NCI-H510A treated with DMSO at 0.1 percent for 48 hours (cell line): ENCODE results near the gene MMP17.
"Not testable (repeated sequence)": the region's sequence is repeated elsewhere in the genome, so short reads cannot be mapped to it uniquely, and the experiment has no call there.

Source experiments
- DNase-seq: peaks from one replicate; lab custom pipeline; 2025; lab: John Stamatoyannopoulos, UW

The MMP17 gene

DNA sequence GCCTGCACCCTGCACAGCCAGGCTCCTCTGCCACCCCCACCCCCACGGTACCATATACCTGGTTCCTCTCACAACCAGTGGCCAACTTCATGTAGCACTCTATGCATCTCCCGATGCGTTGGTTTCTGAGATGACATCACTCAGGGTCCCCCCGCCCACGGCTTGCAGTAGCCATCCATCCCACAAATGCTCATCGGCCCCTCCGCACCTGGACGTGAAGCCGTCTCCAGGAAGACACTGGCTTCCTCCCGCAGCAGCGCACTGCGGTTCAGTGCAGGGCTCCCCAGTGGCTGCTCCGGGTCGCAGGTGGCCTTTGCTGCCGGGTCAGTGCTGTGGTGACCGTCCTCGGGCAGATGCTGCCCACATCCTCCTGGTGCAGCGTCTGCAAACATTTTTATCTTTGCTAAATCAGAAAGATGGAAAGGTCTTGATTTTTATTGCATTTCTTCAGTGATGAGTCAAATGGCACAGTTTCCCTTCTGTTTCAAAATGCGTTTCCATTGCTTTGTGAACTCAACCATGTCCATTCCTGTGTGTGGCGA is 27.5 kb upstream of the MMP17 start:
- no peak for DNase-seq

DNA sequence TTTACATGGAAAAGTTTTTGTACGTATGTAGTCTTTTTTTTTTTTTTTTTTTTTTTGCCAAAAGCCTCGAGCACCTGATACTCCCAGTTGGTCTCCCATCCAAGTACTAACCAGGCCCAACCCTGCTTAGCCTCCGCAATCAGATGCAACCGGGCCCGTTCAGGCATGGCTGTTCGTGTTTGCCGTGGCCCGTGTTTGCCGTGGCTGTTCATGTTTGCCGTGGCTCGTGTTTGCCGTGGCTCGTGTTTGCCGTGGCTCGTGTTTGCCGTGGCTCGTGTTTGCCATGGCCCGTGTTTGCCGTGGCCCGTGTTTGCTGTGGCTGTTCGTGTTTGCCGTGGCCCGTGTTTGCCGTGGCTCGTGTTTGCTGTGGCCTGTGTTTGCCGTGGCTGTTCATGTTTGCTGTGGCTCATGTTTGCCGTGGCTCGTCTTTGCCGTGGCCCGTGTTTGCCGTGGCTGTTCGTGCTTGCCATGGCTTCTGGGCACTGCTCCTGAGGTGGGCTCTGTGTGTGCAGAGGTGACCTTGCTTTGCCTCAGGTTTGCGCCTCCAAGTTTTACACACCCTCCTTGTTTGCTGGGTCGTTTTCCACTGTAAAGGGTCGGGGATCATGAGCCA is 26.8 kb upstream of the MMP17 start:
- no peak for DNase-seq

DNA sequence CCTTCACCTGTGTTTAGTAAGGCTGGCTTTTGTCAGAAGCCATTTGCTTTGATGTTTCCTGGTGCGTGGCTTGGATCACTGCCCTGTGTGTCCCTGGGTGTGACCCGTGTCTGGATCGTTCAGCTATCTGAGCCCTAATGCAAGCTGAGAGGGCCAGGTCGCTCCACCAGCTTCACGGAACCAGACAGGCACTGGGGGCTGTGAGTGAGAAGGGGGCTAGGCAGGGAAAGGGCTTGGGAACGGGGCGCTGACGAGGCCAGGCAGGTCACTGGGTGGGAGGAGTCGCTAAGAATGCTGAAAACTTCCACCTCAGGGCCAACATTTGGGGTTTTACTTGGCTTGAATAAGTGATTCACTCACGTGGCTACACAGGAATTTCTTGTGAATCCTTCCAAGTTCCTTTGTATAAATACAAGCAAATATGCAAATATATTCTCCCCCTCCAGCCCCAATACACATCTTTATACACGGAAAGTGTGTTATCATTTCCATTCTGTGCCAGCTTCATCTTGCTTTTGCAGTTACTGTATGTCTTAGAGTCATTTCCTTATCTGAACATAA is 24.2 kb upstream of the MMP17 start:
- no peak for DNase-seq

DNA sequence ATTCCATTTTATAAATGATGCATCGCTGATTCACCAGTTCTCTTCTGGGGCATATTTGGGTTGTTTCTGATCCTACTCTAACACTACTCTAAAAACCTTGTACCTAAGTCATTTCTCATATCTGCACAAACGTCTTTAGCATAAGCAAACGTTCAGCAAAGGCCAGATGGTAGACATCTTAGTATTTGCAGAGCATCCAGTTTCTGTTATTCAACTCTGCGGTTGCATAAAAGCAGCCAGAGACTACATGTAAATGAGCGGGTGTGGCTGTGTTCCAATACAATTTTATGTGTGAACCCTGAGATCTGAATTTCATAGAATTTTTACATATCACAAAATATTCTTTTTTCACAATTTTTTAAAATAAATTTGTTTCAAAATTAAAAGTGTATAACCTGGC is 22.8 kb upstream of the MMP17 start:
- no peak for DNase-seq

DNA sequence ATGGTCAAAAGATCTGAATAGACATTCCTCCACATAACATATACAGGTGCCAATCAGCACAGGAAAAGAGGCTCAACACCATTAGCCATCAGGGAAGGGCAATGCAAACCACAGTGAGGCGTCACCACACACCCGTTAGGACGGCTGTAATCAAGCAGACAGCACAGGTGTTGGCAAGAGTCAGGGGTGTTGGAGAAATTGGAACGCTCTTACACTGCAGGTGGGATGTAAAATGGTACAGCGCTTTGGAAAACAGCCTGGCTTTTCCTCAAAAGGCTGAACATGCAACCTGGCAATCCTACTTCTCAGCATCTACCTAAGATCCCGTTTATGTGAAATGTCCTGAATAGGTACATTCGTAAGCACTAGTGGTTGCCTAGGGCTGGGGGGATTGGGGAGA is 21.5 kb upstream of the MMP17 start:
- no peak for DNase-seq

DNA sequence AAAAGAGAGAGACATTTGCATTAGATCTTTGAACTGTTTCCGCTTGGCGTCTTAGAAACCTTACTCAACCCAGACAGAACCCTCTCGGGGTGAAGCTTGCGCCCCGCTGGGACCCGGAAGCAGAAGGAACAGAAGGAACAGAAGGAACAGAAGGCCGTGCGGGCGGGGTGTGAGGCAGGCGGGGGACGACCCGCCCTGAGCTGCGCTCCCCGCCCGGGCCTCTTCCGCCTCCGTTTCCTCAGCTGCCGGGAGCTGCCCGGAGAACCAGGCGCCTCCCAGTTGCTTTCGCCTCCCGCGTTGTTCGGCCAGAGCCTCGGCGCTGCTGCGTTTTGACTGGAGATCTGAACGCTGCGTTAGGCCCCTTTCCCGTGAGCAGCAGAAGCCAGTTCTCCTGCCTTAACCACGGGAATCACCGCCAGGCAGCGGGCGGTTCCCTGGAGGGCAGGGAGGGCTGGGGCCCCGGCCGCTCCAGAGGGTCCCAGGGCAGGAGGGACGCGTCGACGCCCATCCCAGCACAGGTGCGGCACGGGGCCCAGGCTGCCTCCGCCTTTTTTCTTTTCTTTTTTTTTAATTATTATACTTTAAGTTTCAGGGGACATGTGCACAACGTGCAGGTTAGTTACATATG is 19.3 kb upstream of the MMP17 start:
- DNase-seq = peak; percentile 5

DNA sequence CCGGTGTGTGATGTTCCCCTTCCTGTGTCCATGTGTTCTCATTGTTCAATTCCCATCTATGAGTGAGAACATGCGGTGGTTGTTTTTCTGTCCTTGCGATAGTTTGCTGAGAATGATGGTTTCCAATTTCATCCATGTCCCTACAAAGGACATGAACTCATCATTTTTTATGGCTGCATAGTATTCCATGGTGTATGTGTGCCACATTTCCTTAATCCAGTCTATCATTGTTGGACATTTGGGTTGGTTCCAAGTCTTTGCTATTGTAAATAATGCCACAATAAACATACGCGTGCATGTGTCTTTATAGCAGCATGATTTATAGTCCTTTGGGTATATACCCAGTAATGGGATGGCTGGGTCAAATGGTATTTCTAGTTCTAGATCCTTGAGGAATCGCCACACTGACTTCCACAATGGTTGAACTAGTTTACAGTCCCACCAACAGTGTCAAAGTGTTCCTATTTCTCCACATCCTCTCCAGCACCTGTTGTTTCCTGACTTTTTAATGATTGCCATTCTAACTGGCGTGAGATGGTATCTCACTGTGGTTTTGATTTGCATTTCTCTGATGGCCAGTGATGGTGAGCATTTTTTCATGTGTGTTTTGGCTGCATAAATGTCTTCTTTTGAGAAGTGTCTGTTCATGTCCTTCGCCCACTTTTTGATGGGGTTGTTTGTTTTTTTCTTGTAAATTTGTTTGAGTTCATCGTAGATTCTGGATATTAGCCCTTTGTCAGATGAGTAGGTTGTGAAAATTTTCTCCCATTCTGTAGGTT is 18.5 kb upstream of the MMP17 start:
- DNase-seq = not testable (repeated sequence)

DNA sequence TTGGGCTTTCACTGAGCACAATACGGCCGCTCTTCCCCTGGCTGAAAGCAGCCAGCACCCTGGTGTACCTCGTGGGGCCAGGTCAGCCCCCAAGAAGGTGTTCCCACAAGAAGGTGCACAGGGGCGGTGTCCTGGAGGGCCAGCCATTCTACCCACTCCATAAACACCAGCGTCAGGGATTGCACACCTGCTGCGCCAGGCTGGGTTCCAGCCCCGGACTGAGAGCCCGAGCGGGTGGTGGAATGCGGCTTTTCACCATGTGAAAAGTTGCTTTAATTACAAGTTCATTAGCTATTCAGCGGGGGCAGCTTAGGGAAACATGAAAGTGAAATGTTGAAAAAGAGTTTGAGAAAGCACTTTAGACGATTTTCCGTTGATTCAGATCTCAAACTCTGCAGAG is 17.5 kb upstream of the MMP17 start:
- no peak for DNase-seq

DNA sequence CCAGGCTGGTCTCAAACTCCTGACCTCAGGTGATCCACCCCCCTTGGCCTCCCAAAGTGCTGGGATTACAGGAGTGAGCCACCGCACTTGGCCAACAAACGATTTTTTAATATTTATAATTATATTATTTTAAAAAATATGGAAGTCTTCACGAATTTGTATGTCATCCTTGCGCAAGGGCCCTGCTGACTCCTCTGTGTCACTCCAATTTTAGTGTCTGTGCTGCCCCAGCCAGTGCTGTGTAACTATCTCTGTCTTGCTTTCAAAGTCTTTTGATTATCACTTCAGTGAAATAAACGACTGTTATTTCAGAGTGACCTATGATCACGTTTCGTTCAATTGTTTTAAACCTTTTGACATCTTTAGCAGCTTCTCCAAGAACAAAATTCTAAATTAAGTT is 13.1 kb upstream of the MMP17 start:
- DNase-seq = no peak

DNA sequence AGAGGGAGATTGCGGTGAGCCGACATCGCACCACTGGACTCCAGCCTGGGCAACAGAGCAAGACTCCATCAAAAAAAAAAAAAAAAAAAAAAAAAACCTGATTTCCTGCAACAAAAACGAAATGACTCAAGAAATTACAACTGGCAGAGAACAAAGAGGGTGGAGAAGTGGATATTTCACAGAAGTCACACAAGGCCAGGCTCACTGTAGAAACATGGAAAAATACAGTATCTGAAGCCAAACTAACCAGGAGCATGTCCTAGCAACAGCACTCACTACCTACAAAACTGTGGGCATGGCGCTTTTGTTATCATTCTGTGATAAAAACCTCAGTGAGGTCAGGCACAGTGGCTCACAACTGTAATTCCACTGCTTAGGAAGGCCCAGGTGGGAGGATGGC is 11.7 kb upstream of the MMP17 start:
- DNase-seq = no peak

DNA sequence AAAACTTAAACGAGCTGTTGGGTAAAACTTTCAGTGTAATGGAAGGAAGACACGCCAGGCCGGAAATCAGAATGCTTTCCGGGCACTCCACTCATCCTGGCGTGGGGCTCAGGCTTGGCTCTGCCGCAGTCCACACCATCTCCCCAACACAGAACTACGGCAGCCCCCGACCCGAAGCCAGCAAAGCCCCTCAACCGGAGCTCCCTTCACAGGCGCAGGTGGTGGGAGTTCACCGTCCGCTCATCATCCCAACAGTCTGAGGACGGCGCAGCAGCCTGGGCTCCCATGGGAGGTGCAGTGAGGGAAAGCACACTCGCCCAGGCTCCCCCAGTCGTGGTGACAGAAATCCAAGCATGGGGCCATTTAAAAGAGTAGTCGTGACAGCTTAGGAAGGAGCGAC is 11.0 kb upstream of the MMP17 start:
- no peak for DNase-seq

DNA sequence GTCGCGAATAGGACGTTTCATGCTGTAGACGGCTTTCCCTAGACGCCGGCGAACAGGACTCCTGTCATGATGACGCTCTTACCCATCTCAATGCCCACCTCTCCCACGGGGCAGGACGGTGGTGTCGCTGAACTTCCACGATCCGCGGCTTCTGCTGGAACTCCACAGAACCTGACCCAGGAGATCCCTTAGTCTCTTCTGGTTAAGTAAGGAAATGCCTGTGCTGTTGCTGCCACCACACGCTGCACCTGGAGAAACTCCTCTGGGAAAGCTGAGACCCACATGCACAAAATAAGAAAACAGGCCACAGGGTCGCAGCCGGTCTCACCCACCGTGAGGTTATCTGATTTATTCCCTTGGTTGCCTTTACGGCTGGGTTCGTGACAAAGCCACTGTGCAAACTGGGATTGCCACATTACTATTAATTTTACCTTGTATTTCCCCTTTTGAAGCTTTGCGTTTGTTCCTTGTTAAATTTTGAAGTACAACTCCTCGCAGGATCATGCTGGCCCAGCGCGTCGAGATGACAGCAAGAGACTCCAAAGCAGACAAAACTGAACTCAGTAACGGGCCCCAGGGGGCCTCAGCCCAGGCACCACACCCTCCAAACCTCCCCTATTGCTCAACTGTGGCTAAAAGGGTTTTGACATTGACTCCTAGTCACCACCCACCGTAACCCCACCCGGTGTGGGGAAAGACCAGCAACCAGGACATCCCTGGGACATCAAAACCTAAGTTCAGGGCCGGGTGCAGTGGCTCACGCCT is 9.2 kb upstream of the MMP17 start:
- DNase-seq = no peak

DNA sequence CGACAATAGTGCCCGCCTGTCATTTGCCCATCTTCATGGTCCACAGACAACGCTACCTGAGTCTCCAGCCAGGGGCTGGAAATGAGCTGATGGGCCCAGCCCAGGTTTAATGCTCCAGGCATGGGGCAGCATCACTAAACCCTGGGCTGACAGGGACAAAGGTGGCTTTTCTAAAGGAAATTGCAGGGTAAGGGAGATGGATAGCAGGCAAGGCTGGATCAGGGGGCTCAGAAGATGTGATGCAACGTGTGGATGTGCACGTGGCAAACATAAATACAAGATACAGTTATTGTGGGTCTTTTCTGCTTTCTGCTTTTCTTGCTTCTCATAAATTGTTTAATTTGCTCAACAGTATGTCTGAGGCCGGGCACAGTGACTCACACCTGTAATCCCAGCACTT is 3.7 kb upstream of the MMP17 start:
- DNase-seq = no peak

DNA sequence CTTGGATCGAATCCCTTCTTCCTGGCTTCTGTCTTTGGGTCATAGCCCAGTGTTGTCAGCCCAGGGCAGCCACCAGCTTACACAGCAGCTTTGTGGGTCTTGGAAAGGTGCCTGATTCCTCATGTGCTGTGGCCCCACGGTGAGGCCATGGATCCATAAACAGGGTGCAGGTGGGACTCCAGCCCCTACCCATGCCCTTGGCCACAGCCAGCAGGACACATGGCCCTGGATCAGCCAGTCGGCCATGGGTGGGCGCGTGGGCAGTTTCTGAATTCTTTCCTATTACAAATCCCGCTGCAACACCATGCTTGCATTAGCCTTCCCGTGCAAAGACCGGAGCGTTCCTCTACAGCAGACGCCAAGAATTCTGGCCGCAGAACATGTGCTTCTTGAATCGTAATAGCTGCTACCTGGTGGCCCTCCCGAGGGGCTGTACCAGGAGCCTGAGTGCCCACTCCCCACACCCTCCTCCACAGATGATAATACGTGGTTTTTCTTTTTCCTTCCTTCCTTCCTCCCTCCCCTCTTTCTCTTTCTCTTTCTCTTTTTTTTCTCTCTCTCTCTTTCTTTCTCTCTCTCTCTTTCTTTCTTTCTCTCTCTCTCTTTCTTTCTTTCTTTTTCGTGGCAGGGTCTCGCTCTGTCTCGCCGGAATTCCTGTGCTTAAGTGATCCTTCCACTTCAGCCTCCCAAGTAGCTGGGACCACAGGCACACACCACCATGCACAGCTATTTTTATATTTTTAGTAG is 2.9 kb upstream of the MMP17 start:
- no peak for DNase-seq

DNA sequence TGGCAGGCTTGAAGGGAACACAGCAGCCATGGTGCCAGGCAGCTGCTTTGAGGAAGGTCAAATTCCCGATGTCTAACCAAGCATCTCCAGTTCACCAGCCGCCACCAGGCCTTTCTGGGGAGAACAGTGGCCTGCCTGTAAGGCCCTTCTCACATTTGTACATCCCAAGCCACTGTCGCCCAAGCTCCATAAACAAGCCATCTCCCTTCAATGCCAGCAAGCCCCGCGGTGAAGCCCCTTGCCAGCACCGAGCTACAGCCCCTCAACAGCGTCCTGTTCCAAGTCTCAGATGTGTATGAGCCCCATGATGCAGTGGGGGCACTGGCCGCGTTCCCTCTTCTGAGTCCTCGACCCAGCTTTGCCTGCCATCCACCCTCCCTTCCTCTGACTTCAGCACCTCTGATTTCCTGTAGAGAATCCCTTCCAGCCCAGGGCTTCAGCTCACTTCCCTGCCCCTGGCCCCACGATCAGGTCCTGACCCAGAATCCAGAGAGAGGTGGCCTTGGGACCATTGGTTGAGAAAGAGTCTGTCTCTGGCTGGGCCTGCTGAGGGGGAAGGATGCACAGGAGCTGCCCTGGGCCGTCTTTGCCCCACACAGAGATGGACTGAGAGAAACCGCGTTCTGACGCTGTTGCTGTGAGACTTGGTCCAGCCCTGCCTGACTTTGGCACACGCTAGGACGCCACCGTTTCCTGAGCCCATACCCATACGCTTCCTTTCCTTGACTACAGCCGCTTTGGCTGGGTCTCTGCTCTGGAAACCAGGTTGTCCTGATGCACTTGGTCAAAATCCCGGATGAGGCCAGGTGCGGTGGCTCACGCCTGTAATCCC is 1.9 kb upstream of the MMP17 start:
- no peak for DNase-seq

DNA sequence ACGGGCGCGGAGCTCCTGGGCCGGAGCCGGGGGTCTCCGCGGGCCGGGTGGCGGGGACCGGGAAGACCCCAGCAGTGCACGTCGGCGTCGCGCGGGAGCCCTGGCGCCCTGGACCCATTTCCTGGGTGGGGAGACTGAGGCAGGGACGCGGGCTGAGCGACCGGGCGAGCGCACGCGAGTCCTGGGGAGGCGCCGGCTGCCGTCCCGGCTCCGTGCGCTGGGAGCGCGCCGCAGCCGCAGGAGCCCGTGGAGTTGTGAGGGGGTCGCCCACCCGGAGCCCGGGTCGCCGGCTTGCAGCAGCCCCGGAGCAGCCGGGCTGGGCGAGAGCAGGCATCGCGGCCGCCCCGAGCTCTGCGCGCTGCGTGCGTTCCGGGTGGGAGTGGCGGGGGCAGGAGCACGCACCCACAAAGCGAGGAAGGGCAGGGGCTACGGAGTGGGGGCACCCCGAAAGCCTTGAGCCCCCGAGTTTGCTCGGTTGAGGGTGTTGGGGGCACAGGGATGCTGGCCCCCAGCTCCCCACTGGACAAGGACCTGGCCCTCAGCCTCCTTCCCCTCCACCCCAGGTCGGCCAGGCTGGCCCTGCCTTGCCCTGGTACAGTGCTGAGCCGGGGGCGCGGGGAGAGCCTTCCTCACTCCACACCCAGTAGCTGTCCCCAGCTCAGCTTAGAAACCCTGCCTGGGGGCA is 620 bp downstream of the MMP17 start:
- DNase-seq = no peak

DNA sequence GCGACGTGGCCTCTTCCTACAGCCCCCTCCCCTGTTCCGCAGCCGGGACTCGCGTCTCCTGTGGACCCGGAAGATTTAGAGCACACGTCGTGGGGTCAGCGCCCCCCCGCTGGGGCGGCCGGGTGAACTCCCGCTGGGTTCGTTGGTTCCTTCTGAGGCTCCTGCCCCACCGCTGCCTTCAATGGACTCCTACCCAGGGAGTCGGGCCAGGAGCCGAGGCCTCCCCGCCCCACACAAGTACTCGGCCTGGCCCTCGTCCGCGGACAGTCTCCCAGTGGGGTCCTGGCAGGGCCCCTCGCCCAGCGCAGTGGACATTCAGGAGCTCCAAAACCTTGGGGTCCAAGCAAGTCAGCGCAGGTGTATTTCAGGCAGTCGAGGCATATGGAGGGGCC is 1.2 kb downstream of the MMP17 start:
- DNase-seq = no peak

DNA sequence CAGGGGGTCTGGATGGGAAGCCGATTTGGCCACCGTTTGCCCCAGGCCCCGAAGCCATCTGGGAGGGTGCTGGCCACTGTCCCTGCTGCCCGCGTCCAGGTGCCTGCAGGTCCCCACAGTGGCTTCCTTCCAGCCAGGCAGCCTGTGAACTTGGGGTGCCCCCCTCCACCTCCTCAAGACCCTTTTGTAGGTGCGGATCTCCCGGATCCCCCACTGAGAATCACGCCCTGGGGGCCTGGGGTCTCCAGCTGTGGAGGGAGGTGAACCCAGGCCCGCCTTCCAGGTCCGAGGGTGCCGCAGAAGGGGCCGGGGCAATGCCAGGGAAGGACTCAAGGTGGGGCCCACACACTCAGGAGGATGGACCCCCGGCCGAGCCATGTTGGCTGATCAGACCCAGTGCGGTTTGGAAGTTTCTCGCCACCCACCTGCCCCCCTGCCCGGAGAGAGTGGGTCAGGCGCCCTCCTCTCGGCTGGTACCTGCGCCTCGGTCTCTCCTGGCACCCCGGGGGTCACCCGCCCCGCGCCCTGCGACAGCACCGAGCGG is 1.7 kb downstream of the MMP17 start:
- no peak for DNase-seq

DNA sequence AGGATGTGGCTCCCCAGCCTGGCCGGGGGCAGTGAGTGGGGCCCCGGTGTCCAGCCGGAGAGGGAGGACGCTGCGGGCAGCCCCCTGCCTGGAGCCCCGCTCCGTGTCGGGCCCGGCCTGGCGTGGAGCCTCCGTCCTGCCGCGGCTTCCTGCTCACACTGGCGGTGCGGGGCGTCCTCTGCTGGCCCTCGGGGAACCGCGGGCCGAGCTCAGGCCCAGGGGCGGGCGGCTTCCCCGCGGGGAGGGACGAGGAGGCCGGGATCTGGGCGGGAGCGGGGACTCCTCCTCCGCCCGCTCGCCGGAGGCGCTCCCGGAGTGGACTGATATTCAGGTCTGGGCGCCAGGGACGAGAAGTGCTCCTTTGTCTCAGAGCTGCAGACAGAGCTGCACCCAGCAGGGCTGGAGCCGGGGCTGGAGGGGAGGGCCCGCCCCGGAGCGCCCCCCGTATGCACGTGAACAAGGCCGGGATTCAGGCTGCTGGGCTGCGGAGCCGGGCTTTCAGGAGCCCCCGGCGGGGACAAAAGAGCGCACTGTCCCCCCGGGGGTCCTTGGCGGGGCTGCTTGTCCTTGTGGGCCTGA is 2.2 kb downstream of the MMP17 start:
- peak; percentile 56 for DNase-seq
